Loucy (cell line): ENCODE measurements around the gene RAD9A.

Experiments
- EZH2phosphoT487 ChIP-seq: fragments of 200-600 bp; IDR thresholded peaks from 2 replicates; pipeline ENCODE4 v1.6.1; 2018; ENCODE audit warnings: antibody characterized with exemption, mild to moderate bottlenecking, moderate library complexity, borderline replicate concordance
- TF ChIP-seq, protein P1 (sequence below): fragments of 200-600 bp; sonication (generic); conservative IDR thresholded peaks from 2 replicates; pipeline ENCODE4 v1.5.1; 2014; ENCODE audit warnings: mild to moderate bottlenecking, antibody characterized with exemption, low read length

DNA sequence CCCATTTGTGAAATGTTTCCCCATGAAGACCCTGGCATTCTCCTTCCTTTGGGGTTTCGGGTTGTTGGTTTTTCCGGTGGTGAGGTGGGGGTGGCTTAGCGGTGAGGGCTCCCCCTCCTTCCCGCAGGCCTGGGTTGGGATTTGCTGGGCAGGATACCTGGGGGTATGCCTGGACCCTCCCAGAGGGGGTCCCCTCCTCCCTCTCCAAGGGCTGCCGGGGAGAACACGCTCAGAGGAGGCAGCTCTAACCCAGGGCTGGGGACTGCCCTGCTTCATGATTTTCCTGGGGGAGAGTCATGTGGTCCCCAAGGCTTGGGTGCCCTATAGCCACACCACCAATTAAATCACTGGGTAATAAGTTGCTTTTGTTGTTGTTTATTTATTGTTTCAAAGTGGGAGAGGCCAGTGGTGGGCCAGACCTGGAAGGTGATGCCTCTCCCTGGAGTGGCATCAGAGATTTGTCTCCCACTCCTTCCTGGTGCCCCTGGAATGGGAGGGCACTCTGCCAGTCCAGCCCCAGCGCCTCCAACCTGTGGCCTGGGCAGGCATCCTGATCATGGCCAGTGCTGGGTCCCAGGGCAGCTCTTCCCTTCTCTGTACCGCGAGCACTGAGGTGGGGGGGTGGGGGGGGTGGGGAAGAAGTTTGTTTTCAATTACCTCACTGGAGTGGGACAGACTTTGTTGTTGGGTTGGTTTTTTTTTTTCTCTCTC lies 17.1 kb upstream of the RAD9A start:
- TF ChIP-seq, protein P1, sequence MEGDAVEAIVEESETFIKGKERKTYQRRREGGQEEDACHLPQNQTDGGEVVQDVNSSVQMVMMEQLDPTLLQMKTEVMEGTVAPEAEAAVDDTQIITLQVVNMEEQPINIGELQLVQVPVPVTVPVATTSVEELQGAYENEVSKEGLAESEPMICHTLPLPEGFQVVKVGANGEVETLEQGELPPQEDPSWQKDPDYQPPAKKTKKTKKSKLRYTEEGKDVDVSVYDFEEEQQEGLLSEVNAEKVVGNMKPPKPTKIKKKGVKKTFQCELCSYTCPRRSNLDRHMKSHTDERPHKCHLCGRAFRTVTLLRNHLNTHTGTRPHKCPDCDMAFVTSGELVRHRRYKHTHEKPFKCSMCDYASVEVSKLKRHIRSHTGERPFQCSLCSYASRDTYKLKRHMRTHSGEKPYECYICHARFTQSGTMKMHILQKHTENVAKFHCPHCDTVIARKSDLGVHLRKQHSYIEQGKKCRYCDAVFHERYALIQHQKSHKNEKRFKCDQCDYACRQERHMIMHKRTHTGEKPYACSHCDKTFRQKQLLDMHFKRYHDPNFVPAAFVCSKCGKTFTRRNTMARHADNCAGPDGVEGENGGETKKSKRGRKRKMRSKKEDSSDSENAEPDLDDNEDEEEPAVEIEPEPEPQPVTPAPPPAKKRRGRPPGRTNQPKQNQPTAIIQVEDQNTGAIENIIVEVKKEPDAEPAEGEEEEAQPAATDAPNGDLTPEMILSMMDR, result no peak
- TF ChIP-seq EZH2phosphoT487, result no peak
